ENCODE results near the gene ASGR1. TPM values are rescaled to one million over a fixed set of nuclear protein-coding genes. Genes with fewer than 3 reads are reported as not detected.

The ASGR1 gene
- total and polyA plus RNA-seq, 2 of the 4 experiments (the other 2 are of a cell fraction): 1.3 to 3.8 TPM

DNA sequence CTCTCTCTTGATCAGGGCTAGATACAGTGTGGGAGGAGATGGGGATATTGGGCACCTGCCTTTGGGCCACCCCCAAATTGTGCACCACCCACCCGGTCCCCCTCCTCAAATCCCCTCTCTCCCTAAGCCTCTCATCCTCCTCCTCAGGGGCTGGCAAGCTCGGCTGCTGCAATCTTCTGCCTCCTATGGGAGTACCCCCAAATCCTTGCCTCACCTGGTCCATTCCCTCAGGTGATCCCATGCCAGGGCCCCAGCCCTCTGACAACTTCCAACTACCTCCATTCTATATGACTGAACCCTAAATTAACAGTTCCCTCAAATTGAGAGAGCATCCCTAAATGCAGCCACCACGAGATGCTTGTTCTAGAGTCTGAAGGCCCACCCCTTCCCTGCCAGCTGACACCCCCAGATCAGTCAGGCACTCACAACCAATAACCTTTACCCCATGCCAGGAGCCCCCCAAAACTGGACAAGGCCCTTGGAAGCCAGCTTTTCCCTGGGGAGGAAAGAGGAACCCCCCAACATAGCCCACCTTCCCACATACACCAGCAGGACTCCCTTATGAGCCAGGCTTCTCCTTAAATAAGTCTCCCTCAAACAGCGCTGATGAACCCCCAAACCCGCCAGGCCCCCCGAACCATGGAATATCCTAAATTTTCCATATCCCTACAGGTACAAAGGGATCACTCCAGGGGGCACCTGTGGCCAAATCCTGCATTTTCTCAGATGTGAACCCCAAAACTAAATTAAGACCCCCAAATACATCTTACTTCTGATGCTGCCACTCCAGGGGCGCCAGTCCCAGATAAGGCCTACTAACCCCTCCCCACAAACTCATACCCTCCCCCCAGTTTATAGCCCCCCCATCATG is 37.3 kb upstream of the ASGR1 start:
- BruUV-seq (replicated peaks): no TSS peak
- POLR2A ChIA-PET (ENCODE audit: unreplicated experiment): interaction anchor here (0.6 kb wide), 1 partner anchor 180 kb away, joined by 6 read pairs; the partner anchor contains the start of gene SLC16A13
- CTCF ChIA-PET: no interaction called here
- H3K36me3 ChIP-seq (ENCODE audit: control insufficient read depth, insufficient read depth, low read length): peaks cover 5% of the 10 kb centered on the region; the same call in 1 of the 2 replicates
- H3K79me1 ChIP-seq (ENCODE audit: low read depth in 1 of 2, low read length in 2 of 2): peaks cover 9 to 78% of the 10 kb centered on the region in 2 experiments
- peak overlapping the region; percentile 92 for H2AK5ac ChIP-seq (ENCODE audit: low read depth, low read length)
- peak overlapping the region; percentile 29; the same call in 1 of the 2 replicates for H4K91ac ChIP-seq (ENCODE audit: insufficient read depth, low read depth, low read length)
- DNase-seq (no peak), ATAC-seq (ENCODE audit: low read depth) (no peak)
- no peak overlapping the region for H3K18ac ChIP-seq (ENCODE audit: low read depth, low read length)
- H3K23ac ChIP-seq (ENCODE audit: low read depth, low read length): peak overlapping the region; percentile 52; the same call in 1 of the 2 replicates
- peak overlapping the region; percentile 55 for H3K4me3 ChIP-seq (ENCODE audit: insufficient read depth, low read depth, low read length)
- no peak overlapping the region for H3K56ac ChIP-seq (ENCODE audit: extremely low read depth, insufficient read depth, low read length)
- H4K8ac ChIP-seq (ENCODE audit: low read depth in 2 of 2, low read length in 2 of 2): peak overlapping the region in 1 of 2 experiments; percentile 30; a peak in 1 of 4 replicates
- H3K27ac ChIP-seq (ENCODE audit: insufficient read depth, low read length): peak overlapping the region; percentile 56
- peaks cover 28% of the 10 kb centered on the region for H3K4me1 ChIP-seq (ENCODE audit: control insufficient read depth, insufficient read depth, low read length)
- peak overlapping the region; percentile 31 for H2BK5ac ChIP-seq (ENCODE audit: low read depth, low read length, poor library complexity, severe bottlenecking)
- H3K4me2 ChIP-seq (ENCODE audit: low read depth, low read length): peak overlapping the region; percentile 90
- intact Hi-C loops (cut with micrococcal nuclease) (no loop called here), dilution Hi-C loops (cut with HindIII; ENCODE audit: low sequenced_read_pairs, unreplicated experiment) (no loop called here), in situ Hi-C loops (cut with MboI; ENCODE audit: low sequenced_read_pairs) (no loop called here)
- peaks cover 26% of the 10 kb centered on the region for H3K9me1 ChIP-seq (ENCODE audit: insufficient read depth, low read length)
- TF ChIP-seq NFE2L2 (IDR thresholded peaks at IDR 0.05; ENCODE audit: low read depth, low read length) (no peak), SMC3 (IDR thresholded peaks at IDR 0.05; ENCODE audit: low read depth, low read length) (no peak), MXI1 (IDR thresholded peaks at IDR 0.05; ENCODE audit: borderline replicate concordance, low read depth, low read length) (no peak), FOS (IDR thresholded peaks at IDR 0.05; ENCODE audit: low read depth, low read length) (no peak), RCOR1 (IDR thresholded peaks at IDR 0.05; ENCODE audit: insufficient replicate concordance, low read length) (no peak), RFX5 (IDR thresholded peaks at IDR 0.05; ENCODE audit: low read depth, low read length) (no peak), CEBPB (IDR thresholded peaks at IDR 0.05; ENCODE audit: low read depth, low read length) (no peak), USF2 (IDR thresholded peaks at IDR 0.05; ENCODE audit: low read depth, low read length) (no peak), BHLHE40 (IDR thresholded peaks at IDR 0.05; ENCODE audit: low read depth, low read length) (no peak), POLR2A (IDR thresholded peaks at IDR 0.05; ENCODE audit: low read depth, low read length) (no peak), CHD1 (IDR thresholded peaks at IDR 0.05; ENCODE audit: low read depth, low read length) (no peak)
- TF ChIP-seq, protein P1, sequence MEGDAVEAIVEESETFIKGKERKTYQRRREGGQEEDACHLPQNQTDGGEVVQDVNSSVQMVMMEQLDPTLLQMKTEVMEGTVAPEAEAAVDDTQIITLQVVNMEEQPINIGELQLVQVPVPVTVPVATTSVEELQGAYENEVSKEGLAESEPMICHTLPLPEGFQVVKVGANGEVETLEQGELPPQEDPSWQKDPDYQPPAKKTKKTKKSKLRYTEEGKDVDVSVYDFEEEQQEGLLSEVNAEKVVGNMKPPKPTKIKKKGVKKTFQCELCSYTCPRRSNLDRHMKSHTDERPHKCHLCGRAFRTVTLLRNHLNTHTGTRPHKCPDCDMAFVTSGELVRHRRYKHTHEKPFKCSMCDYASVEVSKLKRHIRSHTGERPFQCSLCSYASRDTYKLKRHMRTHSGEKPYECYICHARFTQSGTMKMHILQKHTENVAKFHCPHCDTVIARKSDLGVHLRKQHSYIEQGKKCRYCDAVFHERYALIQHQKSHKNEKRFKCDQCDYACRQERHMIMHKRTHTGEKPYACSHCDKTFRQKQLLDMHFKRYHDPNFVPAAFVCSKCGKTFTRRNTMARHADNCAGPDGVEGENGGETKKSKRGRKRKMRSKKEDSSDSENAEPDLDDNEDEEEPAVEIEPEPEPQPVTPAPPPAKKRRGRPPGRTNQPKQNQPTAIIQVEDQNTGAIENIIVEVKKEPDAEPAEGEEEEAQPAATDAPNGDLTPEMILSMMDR (conservative IDR thresholded peaks at IDR 0.05; ENCODE audit: low read depth, low read length): no peak
- TF ChIP-seq, protein P2, sequence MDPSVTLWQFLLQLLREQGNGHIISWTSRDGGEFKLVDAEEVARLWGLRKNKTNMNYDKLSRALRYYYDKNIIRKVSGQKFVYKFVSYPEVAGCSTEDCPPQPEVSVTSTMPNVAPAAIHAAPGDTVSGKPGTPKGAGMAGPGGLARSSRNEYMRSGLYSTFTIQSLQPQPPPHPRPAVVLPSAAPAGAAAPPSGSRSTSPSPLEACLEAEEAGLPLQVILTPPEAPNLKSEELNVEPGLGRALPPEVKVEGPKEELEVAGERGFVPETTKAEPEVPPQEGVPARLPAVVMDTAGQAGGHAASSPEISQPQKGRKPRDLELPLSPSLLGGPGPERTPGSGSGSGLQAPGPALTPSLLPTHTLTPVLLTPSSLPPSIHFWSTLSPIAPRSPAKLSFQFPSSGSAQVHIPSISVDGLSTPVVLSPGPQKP (IDR thresholded peaks at IDR 0.05; ENCODE audit: borderline replicate concordance, low read depth, low read length): no peak
- no peak overlapping the region; the same call in 2 of the 3 replicates for H2BK15ac ChIP-seq (ENCODE audit: low read depth, low read length)
- H2BK120ac ChIP-seq (ENCODE audit: low read depth, low read length): no peak overlapping the region
- no peaks in the 10 kb centered on the region for H3K9me3 ChIP-seq (ENCODE audit: control insufficient read depth, insufficient read depth, low read length)
- H2AFZ ChIP-seq (replicated peaks; ENCODE audit: low read length, poor library complexity): peak overlapping the region; percentile 14
- H3K14ac ChIP-seq (replicated peaks; ENCODE audit: low read depth, low read length): peak overlapping the region; percentile 72
- 7% methylated on average over 2 of the region's 7 CpGs; no CpG with 5 or more reads in 1 of the 2 experiments for WGBS, 2 experiments (ENCODE audit: extremely low coverage in 2 of 2, insufficient read length in 1 of 2)
- no peak overlapping the region for H4K5ac ChIP-seq (ENCODE audit: low read depth, low read length)
- peaks cover 58% of the 10 kb centered on the region for H4K20me1 ChIP-seq (ENCODE audit: insufficient read depth, low read length)
- peak overlapping the region; percentile 76 for H3K4ac ChIP-seq (ENCODE audit: low read depth, low read length)
- no peaks in the 10 kb centered on the region for H3K27me3 ChIP-seq (ENCODE audit: control insufficient read depth, insufficient read depth, low read length)
- 0 out of 2 replicates have a peak overlapping the region, but pooled peaks have one; percentile 9 for H2BK20ac ChIP-seq (ENCODE audit: low read depth, low read length)
- peak overlapping the region; percentile 97 for H2AK9ac ChIP-seq (replicated peaks; ENCODE audit: low read depth, low read length, poor library complexity)
- H3K9ac ChIP-seq (ENCODE audit: low read depth, low read length): peak overlapping the region; percentile 70
